Epidermal melanocyte (primary cell): ENCODE measurements around the gene FDX2.

ENCODE experiments used
- DNase-seq: peaks from one replicate; pipeline ENCODE4 v3.0.0; 2011; ENCODE audit warnings: low spot score; ENCODE audit not compliant: insufficient read length

FDX2 gene

DNA sequence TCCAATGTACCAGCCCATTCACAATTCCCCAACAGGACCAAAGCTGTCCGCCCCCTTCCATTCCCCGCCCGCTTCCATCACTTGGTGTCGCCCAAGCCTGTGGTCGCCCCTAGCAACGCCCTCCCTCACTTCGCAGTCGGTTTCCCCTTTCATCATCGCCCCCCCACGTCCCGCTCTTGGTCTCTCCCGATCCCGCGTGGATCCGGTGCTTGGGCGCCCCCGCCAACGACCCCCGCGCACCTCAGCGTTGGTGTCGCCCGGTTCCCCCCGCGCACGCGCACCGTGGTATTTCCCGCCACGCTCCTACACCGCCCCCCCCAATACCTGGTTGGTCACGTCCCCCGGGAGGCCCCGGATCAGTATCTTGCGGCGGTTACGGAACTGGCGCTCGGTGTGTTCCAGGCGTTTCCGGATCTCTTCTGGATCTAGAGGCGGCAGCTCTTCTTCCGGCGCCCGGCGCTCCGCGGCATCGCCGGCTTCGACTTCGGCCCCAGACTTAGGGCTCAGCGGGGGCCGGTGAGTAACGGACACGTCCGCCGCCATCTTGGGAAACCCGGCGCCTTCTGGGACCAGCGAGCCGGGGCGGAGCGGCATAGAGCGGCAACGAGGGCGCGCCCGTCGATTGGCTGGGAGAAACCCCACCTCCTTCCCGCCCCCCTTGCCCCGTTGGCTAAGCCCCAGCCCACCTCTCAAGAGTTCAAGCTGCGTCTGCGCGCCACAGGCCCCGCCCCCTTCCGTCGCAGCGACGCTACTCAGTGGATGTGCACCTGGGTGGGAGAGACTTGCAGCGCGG, 17.3 kb upstream of the FDX2 start, which contains the start of gene RAVER1:
RAVER1 (minus strand) TSS at position 565 of the 793 bp plus-strand sequence; CDS start at position 543, 22 bp downstream.
- peak; percentile 94 for DNase-seq

DNA sequence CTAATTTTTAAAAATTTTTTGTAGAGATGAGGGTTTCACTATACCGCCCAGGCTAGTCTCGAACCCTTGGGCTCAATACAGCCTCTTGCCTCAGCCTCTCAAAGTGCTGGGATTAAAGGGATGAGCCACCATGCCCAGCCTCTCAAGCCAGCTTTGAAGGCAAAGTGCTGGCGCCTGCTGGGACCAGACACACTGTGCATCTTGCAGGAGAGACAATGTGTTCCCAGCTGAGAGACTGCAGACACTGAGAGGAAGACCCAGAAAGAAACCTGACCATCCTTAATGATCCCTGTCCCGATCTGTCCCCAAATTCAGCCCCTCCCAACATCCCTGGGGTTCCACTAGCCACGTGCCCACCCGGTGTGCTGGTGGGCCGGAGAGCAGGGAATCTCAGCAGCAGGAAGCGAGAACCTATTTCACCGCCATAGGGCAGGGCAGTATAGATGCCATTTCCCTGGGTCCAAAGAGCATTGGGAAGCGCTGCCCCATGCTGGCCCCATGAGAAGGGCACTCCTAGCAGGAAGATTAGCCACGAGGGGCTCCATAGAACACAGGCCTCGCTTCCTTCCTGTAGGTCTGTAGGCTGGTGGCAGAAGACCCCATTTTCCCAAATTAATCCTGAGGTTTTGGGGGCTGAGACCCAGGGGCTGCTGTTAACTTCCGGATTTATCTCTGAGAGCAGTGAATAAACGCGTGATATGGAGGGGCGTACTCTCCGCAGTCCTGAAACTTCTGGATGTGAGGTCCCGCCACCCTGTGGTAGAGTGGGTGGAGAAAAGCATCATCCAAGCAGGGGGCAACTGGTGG, 16.5 kb upstream of the FDX2 start:
- no peak for DNase-seq

DNA sequence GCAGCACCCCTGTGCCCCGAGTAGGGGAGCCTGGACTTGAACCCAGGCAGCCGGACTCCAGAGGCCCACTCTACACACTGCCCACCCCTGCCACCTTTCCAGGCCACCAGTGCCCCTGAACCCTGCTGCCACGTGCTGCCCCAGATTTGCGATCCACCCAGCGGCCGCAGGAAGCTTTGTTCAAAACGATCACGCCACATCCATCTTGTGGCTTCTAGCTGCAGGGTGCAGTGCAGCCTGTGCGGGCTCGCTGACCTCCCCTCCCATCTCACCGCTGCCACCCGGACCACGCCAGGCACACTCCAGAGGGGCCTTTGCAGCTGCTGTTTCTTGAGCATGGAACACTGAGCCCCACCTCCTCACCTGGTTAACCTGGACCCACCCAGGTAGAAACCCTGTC, 13.7 kb upstream of the FDX2 start:
- DNase-seq, result no peak

DNA sequence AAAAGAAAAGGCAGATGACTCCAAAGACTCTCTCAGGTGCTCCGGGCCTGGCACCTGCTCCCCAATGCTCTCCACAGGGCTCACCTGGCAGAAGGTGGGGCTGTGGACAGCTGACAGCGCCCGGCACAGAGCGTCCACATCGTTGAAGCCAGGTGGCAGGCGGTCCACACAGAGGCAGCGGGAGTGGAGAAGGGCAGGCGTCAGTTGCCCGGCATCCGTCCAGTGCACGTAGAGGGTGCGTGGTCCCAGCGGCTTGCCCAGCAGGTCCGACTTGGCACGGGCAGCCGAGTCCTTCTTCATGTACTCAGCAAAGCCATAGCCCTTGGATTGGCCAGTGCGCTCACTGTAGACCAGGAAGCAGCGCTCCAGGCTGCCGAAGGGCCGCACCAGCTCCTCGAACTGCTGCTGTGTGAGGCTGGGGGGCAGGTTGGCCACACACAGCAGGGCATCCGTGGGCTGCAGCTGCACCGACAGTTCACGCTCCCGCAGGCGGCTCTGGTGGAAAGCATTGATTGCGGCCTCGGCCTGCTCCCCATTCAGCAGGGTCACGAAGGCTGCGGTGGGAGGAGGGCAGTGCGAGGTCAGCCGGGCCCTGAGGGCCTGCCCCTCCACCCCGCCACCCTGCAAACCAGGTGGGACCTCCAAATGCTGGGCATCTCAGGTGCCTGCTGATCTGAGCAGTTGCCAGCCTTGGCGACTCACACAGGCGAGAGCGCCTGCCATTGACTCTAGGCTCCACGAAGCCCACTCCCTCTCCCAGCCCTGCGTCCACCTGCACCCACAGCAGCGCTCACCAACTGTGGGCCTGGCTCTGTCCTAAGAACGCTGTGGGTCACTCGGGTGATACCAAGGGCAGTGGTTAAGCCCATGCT, 13.0 kb upstream of the FDX2 start:
- no peak for DNase-seq

DNA sequence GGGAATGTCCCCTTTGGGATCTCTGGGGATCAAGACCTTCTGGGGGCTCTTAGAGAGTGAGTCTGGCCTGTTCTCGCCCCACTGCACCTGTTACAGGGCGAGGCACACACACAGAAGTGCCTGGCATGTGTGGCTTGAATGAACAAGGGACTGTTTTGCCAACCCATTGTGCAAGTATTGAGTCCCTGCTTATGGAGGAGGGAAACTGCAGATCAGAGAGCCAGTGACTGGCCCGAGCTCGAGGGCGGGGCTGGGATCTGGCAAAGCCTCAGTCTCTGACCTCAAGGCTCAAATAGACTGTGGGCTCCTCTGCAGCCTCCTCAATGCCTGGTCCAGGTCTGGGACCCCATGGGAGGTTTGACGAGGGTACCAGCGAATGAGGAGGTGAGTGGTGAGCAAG, 12.0 kb upstream of the FDX2 start:
- DNase-seq, result no peak

DNA sequence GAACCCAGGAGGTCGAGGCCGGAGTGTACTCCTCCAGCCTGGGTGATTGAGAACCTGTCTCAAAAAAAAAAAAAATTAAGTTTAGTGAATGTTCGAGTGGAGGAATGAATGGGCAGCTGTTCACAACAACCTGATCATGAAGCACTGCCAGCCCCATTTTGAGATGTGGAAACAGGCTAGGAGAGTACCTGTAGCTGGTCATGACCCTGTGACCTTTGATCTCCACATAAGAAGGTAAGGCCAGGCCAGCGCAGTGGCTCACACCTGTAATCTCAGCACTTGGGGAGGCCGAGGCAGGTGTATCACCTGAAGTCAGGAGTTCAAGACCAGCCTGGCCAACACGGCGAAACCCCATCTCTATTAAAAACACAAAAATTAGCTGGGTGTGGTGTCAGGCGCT, 9.9 kb upstream of the FDX2 start:
- no peak for DNase-seq

DNA sequence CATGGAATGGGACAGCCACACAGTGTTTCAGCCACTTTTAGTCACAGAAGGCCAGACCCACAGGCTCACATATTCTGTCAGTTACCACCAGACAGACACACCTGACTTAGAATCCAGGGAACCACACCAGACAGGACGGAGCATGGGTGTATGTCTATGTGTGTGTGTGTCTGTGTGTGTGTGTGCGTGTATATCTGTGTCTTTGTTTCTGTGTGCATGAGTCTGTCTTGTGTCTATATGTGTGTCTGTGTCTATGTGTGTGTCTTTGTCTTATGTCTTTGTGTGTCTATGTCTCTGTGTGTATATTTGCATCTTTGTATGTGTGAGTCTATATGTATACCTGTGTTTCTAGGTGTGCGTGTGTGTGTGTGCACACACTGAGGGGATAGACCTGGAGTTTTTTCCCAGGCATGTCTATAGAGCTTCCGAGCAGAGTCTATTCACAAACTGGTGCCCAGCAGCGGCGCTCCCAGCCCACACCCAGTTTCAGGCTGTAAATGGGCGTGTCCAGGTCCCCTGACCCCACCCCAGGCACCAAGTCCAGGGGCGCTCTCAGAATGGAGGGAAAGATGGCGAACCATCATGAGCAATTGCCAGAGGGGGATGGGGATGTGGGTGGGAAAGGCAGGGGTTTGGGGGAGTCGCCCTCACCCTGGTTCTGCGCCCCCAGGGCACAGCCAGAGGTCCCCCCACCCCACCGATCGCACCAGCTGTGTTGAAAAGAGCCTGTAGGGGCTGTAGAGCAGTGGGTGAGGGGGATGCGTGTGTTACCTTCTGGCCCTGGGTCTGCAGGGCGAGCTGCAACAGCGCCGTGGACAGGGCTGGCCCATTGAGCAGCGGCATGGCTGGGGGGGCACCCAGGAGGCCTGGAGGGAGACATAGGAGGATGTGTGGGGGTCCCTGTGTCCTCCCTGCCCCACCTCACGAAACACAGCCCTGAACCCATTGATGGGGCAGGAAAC, 6.3 kb upstream of the FDX2 start:
- no peak for DNase-seq

DNA sequence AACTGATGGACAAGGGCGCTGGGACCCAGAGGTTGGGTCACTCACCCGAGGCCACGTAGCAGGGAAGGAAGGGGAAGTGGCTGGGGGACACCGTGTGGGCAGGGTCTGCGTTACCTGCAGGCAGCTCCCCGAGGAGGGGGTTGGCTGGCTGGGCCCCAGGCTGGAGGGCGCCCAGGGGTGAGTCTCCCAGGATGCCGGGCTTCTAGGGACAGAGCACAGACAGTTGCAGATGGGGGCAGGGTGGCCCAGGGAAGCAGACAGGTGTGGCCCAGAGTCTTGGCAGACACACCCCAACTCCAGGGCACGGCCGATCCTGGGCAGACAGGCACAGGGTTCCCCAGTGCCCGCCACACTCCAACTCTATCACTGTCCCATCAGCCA, 5.6 kb upstream of the FDX2 start:
- no peak for DNase-seq

DNA sequence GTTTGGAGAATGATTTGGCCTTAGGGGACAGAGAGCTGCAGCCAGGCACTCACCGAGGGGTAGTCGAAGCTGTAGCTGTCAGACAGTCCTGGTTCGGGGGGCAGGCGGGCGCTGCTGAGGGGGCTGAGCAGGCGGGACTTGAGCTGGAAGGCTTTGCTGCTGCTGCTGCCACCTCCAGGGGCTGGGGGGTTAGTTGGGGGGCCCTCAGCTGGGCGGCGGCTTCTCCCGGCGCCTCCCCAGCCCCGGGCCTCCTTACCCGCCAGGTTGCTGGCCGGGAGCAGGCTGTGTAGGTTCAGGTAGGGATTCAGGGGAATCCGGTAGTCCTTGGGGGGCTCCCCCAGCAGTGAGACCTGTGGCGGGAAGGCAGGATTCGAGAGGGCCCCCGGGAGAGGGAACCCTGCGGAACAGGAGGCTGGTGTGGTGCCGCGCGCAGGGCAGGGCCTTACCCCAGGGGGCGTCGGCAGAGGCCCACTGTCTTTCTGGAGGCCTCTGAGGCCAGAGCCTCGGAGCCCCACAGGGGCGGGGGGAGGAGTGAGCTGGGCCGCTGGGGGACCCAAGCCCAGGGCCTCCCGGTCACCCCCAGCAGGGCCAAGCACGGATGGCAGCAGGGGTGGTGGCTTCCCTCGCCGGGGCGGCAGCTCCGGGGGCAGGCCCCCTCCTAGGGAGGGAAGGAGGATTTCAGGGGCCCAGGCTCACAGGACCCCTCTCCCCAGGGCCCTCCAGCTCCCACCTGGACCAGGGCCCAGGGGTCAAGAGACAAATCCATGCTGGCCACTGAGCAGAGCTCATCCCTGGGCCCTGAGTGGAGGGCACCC, 5.0 kb upstream of the FDX2 start:
- DNase-seq, result no peak

DNA sequence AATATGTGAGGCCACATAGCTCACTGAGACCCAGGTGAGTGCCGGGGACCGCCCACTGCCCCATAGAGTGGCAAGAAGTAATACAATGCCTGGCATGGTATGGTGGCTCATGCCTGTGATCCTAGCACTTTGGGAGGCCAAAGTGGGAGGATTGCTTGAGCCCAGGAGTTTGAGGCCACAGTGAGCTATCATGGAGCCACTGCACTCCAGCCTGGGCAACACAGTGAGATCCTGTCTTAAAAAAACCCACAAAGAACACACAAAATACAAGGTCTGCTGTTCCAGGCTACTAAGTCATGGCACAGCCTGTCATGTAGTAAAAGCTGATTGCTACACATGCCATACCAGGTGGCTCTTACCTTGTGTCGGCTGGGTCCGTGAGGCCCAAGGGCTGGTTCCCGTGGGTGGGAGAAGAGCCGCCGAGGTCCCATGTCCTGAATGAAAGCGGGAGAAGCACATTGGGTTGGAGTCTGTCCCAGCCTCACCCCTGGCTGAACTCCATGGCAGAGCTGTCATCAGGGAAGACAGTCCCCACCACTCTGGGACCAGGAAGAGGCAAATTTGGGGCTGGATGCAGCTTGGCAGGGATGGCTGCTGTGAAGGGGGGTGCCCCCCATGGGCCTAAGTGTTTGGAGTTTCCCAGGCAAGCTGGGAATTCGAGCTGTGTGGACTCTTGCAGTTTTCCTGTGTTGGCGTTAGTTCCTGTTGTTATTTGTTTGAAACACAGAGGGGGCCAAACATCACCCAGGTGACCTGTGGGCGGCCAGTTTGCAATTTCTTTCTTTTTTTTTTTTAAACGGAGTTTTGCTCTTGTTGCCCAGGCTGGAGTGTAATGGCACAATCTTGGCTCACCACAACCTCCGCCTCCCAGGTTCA, 3.2 kb upstream of the FDX2 start:
- DNase-seq, result no peak

DNA sequence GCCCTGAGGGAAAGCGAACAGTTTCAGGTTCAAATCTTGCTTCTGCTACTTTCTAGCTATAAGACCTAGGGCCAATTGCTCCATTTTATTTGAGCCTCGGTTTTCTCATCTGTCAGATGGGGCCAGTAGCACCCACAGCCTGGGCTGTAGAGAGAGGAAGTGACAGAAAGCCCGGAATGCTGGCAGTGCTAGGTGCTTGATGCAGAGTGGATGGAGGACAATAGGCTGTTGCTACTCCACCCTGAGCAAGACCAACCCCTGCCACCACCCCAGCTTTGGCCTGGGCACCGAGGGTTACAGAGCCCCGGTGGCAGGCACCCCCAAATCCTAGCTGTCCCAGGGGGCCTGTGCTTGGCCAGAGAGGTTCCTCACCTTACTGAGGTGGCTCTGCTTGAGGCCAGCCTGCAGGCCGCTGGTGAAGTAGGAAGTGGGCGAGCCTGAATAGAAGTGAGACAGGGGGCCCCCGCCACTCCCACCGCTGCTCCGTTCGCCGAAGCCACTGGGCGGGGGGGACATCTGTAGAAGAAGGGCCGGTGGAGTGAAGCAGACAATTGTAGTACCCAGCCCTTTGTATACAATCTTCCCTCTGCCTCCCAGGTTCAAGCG, 2.1 kb upstream of the FDX2 start:
- no peak for DNase-seq

DNA sequence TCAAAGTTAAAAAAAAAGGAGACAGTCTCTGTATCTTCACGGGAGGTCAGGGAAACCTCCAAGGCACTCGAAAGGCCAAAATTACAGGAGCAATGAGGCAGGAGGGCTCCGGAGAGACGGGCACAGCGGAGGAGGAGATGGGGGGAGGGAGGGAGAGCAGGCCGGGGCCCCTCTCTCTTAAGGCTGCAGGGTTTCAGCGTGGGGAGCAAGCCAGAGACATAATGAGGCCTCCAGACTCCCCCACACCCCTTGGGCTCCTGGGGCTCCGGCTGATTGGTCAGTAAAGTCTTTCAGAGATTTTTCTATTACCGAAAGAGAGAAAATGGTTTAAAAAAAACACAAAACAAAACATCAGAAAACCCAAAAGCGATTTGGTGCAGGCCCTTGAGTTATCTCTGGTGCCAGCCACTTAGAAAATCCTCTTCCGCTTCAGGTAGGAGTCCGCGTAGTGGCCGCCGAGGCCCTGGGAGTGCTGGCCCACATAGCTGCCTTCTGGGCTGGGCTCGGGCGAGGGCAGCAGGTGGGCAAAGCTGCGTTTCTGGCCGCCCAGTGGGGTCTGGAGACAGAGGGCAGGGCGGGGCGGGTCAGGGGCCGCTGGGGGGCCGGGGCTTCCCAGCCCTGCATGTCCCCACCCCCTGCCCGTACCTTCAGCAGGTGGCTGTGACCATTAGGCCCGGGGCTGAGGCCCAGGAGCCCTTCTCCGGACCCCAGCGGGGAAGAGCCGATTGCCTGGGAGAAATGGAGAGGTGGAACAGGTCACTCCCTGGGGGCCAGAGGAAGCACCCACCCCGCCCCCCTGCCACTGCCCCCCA, 1.4 kb upstream of the FDX2 start:
- DNase-seq, result no peak

DNA sequence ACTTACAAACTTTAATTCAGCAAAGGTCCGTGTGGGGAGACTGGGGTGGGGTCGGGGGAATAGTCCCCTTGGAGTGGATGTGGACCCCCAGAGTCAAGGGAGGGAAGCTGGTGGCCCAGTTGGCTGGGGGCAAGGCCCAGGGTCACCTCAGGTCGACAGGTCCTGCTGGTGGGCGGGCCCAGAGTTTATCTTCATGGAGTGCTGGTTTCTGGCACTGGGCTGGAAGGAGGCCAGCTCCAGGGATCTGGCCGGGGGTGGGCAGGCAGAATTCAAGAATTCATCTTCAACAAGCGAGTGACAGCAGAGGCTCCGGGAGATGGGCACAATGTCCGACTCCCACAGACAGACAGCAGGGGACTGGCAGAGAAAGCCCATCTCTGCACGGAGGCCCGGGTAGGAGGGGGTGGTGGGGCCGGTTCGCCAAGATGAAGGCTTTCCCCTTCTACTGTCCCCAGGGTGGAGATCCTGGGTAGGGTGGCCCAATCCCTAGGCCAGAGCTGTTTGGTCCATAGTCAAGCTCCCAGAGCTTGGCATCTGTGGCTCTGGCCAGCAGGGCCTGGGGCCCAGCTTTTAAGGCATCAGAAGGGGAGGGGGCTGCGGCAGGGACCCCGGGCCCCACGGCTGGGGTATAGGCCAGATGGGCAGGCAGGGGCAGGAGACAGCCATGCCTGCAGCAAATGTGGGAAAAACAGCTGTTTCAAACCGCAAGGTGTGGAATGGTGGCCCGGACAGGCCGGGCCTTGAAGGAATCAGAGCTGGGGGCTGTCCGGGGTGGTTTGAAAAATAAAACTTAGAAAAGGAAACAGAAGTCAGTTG, 622 bp upstream of the FDX2 start:
- no peak for DNase-seq

DNA sequence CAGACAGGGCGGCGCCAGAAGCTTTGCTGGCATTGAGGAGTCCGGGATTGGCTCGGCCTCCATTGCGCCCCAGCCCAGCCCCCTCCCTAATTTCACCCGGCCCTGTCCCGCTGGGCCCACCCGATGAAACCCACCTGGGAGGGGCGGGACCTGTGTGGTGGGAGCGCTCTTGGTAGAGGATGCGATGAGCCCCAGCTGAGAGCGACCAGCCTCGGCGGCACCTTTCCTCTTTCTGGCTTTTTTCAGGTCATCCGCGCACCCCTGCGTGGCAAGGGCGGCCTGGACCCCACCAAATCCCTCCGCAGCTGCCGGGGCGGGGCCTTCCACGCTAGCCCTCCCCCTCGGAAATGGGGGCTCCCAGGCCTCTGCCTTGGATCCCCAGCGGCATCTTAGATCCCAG, 6.4 kb downstream of the FDX2 start, which contains the start of gene ZGLP1:
ZGLP1 (minus strand) TSS at position 393 of the 400 bp plus-strand sequence.
- no peak for DNase-seq

DNA sequence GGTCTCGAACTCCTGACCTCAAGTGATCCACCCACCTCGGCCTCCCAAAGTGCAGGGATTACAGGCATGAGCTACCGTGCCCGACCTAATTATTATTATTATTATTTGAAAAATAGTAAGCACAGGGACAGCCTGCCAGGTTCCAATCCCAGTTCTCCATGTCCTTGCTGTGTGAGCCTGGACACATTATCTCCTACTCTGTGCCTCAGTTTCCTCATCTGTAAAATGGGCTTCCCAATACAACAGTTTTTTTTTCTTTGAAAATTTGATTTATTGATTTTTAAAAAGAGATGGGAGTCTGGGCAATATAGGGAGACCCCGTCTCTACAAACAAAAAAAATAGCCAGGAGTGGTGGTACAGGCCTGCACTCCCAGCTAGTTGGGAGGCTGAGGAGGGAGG, 9.5 kb downstream of the FDX2 start:
- no peak for DNase-seq

DNA sequence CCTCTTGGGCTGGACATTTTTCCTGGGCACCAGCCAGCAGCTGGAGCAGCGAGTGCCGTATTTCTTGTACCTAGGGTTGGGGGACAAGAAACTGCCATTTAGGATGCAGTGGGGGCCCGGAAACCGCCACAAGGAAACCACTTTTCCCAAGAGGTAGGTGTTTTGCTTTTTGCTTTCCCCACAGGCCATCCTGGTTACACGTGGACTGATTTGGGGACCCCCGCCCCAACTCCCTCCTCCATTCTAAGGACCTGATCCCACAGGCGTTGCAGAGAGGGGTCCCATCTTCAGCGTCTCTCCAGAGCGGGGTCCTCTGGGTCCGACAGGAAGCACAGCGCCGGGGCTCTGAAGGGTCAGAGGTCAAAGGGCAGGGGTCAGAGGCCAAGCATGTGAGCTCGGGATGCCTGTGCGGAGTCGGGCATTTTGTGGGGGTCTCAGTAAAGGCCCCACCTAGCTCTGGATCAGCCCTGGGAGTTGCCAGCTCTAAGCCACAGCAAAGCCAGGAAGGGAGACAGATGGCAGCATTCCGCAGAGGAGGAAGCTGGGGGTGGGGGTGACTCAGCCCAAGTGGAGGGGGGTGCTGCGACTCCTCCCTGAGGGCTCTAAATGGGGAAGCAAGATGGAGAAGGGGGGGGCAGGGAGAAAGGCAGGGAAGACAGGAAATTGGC, 10.5 kb downstream of the FDX2 start:
- no peak for DNase-seq
